ENCODE results near the gene SHISA3. TPM values are rescaled to one million over a fixed set of nuclear protein-coding genes. Genes with fewer than 3 reads are reported as not detected.
A peak's percentile ranks its signal among the peaks of the same experiment; 100 is the strongest.

The SHISA3 gene
- under 1 TPM in 1 of 3 donors, not detected in 2; 0.11 TPM for polyA plus RNA-seq

DNA sequence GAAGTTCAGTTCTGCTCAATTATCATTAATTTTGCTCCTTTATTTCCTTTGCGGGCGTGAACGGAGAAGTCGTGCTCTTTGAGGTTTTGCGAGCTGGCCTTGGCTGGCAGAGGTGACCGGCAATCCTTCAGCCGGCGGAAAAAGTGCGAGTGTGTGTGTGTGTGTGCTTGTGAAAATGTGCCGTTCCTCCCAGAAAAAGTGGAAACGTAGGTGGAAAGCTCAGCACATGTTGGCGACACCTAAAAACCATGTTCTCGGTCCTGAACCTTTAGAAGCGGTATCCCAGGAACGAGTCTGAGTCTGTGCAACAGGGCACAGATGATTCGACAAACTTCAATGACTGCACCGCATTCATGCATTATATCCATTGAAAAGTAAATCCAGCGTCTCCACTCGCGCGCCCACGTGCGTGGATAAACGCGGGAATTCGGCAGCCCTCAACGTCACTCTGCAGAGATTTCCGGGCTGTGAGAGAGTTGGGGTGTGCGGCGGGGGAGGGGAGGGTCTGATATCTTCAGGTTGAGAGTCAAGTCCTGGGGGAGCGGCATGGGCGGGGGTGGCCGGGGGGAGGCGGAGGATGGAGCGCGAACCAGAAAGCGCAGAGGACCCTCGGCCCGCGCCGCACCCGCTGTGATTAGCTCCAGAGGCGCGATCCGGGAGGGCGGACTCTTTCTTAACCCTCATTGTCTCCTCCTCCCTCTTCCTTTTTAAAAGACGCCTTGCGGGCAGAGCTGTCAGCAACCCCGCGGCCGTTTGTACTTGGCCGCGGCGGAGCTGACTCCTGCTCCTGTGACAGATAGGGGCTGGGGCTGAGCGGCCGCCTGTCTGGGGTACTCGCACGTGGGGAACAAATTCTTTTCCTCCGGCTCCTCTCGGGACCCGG is at the start of gene SHISA3:
TSS of gene SHISA3 (plus strand) at position 737 of the 883 bp plus-strand sequence. CDS start 569 bp downstream, outside the sequence.
- H3K36me3 Mint-ChIP-seq: peaks cover 0 to 4% (median 0%) of the 10 kb centered on the region in 3 donors
- no peak within 1 kb of the TSS for H3K27ac Mint-ChIP-seq
- peaks cover 19 to 35% (median 20%) of the 10 kb centered on the region in 3 donors for H3K27me3 Mint-ChIP-seq (ENCODE audit: low read depth in 3 of 3)
- no peaks in the 10 kb centered on the region for H3K9me3 Mint-ChIP-seq
- peak within 1 kb of the TSS; percentile 71 to 94 (median 89) for H3K4me3 Mint-ChIP-seq
- H3K4me1 Mint-ChIP-seq: peaks cover 22 to 30% of the 10 kb centered on the region in 2 donors
- DNase-seq: peak in 1 of 3 donors; percentile 27

DNA sequence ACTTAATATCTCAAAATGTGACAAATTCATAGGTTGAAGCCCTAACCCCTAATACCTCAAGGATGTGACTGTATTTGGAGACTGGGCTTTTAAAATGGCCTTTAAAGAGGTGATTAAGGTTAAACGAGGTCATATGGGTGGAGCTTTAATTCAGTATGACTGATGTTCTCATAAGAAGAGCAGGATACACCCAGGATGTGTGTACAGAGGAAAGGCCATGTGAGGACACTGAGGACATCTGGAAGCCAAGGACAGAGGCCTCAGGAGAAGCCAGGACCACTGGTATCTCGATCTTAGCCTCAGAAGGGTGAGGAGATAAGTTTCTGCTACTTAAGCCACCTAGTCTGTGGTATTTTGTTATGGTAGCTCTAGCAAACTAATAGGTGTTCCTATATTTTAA is 49.0 kb upstream of the SHISA3 start:
- DNase-seq: no peak

DNA sequence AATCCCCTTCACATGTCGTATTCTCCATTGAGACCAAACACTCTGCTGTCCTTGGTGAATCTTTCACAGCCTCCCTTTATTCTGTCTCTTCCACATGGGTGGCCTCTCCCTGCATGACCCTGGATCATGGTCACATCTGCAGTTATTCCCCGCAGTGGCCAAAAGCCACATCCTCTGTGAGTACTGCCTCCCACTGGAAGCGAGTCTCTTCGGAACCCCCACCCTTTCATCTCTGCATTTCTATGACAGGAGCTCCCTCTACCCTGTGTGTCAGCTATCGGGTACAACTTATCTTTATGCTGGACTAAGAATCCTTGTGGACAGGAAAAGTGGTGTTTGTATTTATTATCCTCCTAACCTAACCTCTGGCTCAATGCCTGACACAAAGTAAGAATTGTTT is 48.6 kb upstream of the SHISA3 start:
- H3K4me1 Mint-ChIP-seq: no peaks in the 10 kb centered on the region
- no peaks in the 10 kb centered on the region for H3K36me3 Mint-ChIP-seq
- H3K27me3 Mint-ChIP-seq (ENCODE audit: low read depth in 3 of 3): peaks cover 0 to 13% (median 3%) of the 10 kb centered on the region in 3 donors
- H3K4me3 Mint-ChIP-seq: no peak overlapping the region
- no peak overlapping the region for H3K27ac Mint-ChIP-seq
- DNase-seq: no peak
- peaks cover 0 to 8% (median 0%) of the 10 kb centered on the region in 6 donors for H3K9me3 Mint-ChIP-seq

More for the DNA sequence above, 49.0 kb upstream of the SHISA3 start:
- H3K4me1 Mint-ChIP-seq: no peaks in the 10 kb centered on the region
- no peak overlapping the region for H3K4me3 Mint-ChIP-seq
- H3K9me3 Mint-ChIP-seq: peaks cover 0 to 8% (median 0%) of the 10 kb centered on the region in 6 donors
- H3K27ac Mint-ChIP-seq: no peak overlapping the region
- no peaks in the 10 kb centered on the region for H3K36me3 Mint-ChIP-seq
- peaks cover 0 to 14% (median 4%) of the 10 kb centered on the region in 3 donors for H3K27me3 Mint-ChIP-seq (ENCODE audit: low read depth in 3 of 3)

DNA sequence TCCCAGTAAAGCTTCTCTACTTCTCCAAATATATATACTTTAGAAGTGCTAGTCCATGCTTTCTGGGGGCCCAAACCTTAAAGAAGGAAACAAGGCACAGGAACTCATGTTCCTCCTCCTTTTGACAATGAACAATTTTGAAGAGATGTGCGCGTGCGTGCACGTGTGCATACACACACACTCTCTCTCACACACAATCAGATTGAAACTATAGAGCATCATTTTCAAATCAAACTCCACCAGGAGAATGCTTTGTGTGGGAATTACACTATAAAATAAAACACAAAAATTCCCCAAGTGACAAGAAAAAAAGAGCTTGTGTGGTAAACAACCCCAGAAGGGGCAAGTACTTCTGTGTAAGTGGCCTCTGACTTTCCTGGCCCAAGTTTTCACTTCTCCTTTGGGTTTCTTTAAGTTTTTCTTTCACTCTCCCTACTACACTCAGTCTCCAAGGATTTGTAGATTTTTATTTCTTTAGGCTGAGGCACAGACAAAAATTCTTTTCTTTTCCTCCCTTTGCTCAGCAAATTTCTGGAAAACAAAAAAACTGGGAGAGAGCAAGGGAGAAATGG is 46.6 kb upstream of the SHISA3 start:
- Mint-ChIP-seq H3K27ac (no peak overlapping the region), H3K9me3 (peaks cover 0 to 2% (median 0%) of the 10 kb centered on the region in 6 donors), H3K4me3 (no peak overlapping the region), H3K27me3 (ENCODE audit: low read depth in 3 of 3) (peaks cover 2 to 10% (median 7%) of the 10 kb centered on the region in 3 donors), H3K4me1 (no peaks in the 10 kb centered on the region), H3K36me3 (no peaks in the 10 kb centered on the region)
- DNase-seq: no peak

DNA sequence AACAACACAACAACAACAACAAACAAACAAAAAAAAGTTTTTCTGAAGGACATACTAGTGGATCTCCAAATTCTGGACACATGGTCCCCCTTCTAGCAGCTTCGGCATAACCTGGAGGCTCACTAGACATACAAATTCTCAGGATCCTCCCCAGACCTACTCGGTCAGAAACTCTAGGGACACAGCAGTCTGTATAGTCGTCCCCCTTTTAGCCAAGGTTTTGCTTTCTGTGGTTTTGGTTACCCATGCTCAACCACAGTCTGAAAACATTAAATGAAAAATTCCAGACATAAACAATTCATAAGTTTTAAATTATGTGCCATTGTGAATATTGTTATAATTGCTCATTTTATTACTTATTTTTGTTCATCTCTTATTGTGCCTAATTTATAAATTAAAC is 45.2 kb upstream of the SHISA3 start:
- Mint-ChIP-seq H3K4me3 (no peak overlapping the region), H3K27ac (no peak overlapping the region), H3K27me3 (ENCODE audit: low read depth in 3 of 3) (peaks cover 6 to 15% (median 9%) of the 10 kb centered on the region in 3 donors), H3K9me3 (peaks cover 0 to 2% (median 0%) of the 10 kb centered on the region in 6 donors), H3K36me3 (no peaks in the 10 kb centered on the region), H3K4me1 (no peaks in the 10 kb centered on the region)
- no peak for DNase-seq

DNA sequence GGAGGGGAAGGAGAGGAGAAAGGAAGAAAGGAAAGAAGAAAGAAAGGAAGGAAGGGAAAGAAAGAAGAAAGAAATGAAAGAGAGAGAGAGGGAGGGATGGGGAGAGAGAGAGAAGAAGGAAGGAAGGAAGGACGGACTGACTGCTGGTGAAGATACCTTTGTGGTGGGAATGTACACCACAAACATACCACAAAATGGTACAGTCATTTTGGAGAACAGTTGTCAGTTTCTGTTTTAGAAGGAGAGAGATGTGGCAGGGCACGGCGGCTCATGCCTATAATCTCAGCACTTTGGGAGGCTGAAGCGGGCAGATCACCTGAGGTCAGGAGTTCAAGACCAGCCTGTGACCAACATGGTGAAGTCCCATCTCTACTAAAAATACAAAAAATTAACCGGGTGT is 40.0 kb upstream of the SHISA3 start:
- Mint-ChIP-seq H3K9me3 (peaks cover 0 to 2% (median 0%) of the 10 kb centered on the region in 6 donors), H3K4me3 (no peak overlapping the region), H3K4me1 (no peaks in the 10 kb centered on the region), H3K36me3 (no peaks in the 10 kb centered on the region), H3K27ac (no peak overlapping the region), H3K27me3 (ENCODE audit: low read depth in 3 of 3) (peaks cover 7 to 21% (median 20%) of the 10 kb centered on the region in 3 donors)
- no peak for DNase-seq

DNA sequence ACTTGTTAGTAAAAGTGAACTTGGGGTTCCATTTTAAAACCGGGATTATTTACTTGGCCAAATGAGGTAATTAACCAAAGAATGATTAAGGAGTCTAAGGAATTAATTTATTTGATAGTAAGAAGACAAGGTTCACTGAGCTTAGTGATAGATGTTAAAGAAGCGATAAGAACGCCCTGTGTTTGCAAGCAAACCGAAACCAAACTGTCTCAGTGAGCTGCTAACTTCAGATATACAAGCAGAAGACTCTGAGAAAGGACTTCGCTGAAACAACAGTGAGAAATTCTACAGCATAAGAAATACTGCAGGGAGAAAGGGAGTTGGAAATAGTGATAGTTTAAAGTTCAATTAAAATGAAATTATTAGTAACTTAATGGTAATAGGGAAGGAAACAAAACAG is 37.6 kb upstream of the SHISA3 start:
- H3K4me3 Mint-ChIP-seq: no peak overlapping the region
- no peaks in the 10 kb centered on the region for H3K4me1 Mint-ChIP-seq
- no peaks in the 10 kb centered on the region for H3K36me3 Mint-ChIP-seq
- H3K9me3 Mint-ChIP-seq: peaks cover 0 to 2% (median 0%) of the 10 kb centered on the region in 6 donors
- peaks cover 7 to 20% (median 15%) of the 10 kb centered on the region in 3 donors for H3K27me3 Mint-ChIP-seq (ENCODE audit: low read depth in 3 of 3)
- DNase-seq: no peak
- H3K27ac Mint-ChIP-seq: no peak overlapping the region

DNA sequence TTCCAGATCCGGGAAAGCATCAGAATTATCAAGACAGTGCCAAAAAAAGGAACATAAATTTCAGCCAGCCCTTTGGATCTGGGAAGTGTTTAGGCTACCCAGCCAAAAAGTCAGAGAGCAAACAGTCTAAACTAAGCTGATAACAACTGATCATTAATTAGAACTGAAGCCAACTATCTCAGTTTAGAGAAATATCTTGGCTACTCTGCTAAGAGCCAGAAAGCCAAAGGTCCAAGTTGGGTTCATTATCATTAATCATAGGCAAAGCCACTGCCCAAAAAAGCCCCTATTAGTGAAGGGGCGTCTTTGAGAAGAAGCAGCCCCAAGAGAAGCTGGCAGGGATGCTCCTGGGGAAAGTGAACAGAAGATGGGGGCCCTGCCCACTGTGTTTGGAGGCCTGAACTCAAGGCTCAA is 37.0 kb upstream of the SHISA3 start:
- Mint-ChIP-seq H3K9me3 (peaks cover 0 to 2% (median 0%) of the 10 kb centered on the region in 6 donors), H3K4me3 (no peak overlapping the region), H3K4me1 (no peaks in the 10 kb centered on the region), H3K27me3 (ENCODE audit: low read depth in 3 of 3) (peaks cover 7 to 18% (median 15%) of the 10 kb centered on the region in 3 donors), H3K36me3 (no peaks in the 10 kb centered on the region), H3K27ac (no peak overlapping the region)
- DNase-seq: no peak

DNA sequence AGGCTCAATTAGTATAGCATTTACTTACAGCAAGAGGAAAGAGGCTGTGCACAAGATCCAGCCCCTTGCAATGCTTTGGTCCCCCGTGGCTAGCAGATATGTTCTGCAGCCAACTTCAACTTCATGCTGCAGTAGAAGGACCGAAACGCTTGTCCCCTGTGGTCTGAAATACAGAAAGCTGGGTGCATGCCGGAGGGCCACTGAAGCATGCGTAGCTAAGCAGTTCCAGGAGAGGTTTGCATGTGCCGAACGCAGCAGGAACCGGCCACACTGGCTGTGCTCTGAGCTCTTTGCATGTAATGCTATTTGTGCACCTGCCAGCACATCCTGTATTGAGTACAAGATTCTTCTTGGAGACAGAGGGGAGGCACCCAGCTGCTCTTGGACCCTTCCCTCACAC is 35.8 kb upstream of the SHISA3 start:
- no peaks in the 10 kb centered on the region for H3K36me3 Mint-ChIP-seq
- no peak for DNase-seq
- H3K27ac Mint-ChIP-seq: no peak overlapping the region
- peaks cover 5 to 13% (median 12%) of the 10 kb centered on the region in 3 donors for H3K27me3 Mint-ChIP-seq (ENCODE audit: low read depth in 3 of 3)
- H3K4me1 Mint-ChIP-seq: no peaks in the 10 kb centered on the region
- no peak overlapping the region for H3K4me3 Mint-ChIP-seq
- no peaks in the 10 kb centered on the region for H3K9me3 Mint-ChIP-seq

DNA sequence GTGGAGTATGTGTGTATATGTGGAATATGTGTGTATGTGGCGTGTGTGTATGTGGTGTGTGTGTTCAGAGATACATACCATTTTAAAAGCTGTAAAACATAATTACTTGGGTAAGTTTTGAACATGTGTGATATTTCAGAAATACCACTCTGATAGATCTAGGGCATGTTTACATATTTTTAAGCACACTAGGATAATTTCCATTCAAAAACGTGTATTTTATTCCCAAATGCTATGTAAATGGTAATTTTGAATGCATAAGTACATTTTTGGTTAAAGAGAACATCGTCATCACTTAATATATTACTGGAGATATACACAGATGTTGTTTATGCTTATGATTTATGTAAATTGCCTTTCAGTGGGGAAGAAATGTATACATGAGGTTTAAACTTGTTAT is 34.7 kb upstream of the SHISA3 start:
- no peaks in the 10 kb centered on the region for H3K36me3 Mint-ChIP-seq
- H3K27ac Mint-ChIP-seq: no peak overlapping the region
- H3K4me3 Mint-ChIP-seq: no peak overlapping the region
- no peaks in the 10 kb centered on the region for H3K4me1 Mint-ChIP-seq
- no peaks in the 10 kb centered on the region for H3K9me3 Mint-ChIP-seq
- DNase-seq: no peak
- peaks cover 5 to 14% (median 9%) of the 10 kb centered on the region in 3 donors for H3K27me3 Mint-ChIP-seq (ENCODE audit: low read depth in 3 of 3)

DNA sequence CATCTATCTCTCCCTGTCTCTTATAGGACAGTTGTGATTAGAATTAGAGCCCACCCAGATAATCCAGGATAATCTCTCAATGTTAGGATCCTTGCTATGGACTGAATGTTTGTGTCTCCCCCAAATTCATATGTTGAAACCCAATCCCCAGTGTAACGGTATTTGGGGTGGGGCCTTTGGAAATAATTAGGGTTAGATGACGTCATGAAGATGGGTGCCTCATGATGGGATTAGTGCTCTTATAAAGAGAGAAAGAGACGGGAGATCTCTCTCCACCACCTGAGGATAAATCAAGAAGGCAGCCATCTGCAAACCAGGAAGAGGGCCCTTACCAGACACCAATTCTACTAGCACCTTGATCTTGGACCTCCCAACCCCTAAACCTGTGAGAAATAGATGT is 33.7 kb upstream of the SHISA3 start:
- H3K4me1 Mint-ChIP-seq: no peaks in the 10 kb centered on the region
- H3K4me3 Mint-ChIP-seq: no peak overlapping the region
- no peaks in the 10 kb centered on the region for H3K9me3 Mint-ChIP-seq
- no peak overlapping the region for H3K27ac Mint-ChIP-seq
- H3K36me3 Mint-ChIP-seq: no peaks in the 10 kb centered on the region
- peaks cover 4 to 9% (median 5%) of the 10 kb centered on the region in 3 donors for H3K27me3 Mint-ChIP-seq (ENCODE audit: low read depth in 3 of 3)
- no peak for DNase-seq

DNA sequence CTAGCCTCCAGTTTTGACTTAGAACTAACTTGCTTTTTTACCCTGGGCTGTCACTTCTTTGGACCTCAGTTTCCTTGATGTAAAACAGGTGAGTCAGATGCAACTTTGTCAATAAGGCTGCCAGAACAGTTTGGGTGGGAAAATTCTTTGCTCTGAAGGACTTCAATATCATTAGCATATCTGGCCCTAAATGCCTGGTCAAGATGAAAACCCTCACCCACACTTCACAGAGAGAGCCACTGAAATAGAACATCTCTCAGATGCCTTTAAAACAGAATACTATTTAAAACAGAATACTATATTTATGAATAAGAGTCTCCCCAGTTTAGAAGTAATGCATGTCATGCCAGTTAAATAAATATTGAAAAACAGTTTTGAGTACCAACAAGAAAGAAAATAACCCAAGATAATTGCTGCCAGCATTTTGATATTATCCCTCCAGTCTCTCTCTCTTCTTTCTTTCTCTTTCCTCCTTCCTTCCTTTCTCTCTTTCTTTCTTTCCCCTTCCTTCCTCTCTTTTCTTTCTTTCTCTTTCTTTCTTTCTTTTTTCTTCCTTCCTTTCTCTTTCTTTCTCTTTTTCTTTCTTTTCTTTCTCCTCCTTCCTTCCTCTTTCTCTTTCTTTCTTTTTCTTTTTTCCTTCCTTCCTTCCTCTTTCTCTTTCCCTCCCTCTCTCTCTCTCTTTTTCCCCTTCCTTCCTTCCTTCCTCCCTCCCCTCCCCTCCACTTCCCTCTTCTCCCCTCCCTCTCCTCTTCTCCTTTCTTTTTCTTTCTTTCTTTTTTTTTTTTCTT is 32.8 kb upstream of the SHISA3 start:
- Mint-ChIP-seq H3K9me3 (no peaks in the 10 kb centered on the region), H3K27me3 (ENCODE audit: low read depth in 3 of 3) (peaks cover 0 to 6% (median 5%) of the 10 kb centered on the region in 3 donors), H3K36me3 (no peaks in the 10 kb centered on the region), H3K4me3 (no peak overlapping the region), H3K4me1 (no peaks in the 10 kb centered on the region), H3K27ac (no peak overlapping the region)
- DNase-seq: no peak

DNA sequence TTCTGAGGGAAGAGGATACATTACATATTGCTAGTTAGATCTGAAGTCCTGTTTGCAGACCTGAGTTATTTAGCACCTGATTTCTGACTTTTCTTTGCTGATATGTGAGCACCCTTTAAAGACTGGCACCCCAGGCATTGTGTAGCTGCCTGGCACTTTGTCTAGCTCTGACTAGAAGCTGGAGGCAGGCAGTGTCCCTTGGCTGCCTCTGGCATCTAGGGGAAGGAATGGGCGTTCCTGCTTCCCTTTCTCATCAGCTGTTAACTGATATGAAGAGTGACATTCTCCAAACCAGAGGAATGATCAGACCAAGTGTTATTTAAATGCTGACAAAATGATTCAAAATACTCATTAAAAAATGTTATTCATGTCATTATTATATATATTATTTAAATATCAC is 30.3 kb upstream of the SHISA3 start:
- Mint-ChIP-seq H3K4me3 (no peak overlapping the region), H3K27me3 (ENCODE audit: low read depth in 3 of 3) (peaks cover 4 to 5% (median 4%) of the 10 kb centered on the region in 3 donors), H3K36me3 (no peaks in the 10 kb centered on the region), H3K4me1 (no peaks in the 10 kb centered on the region), H3K27ac (no peak overlapping the region), H3K9me3 (no peaks in the 10 kb centered on the region)
- no peak for DNase-seq

Data from immature natural killer cell (primary cell).